IgD-negative memory B cell (primary cell): ENCODE measurements around the gene UBE2D2. TPM values are rescaled to one million over a fixed set of nuclear protein-coding genes. Genes with fewer than 3 reads are reported as not detected.
"Not testable (repeated sequence)": the region's sequence is repeated elsewhere in the genome, so short reads cannot be mapped to it uniquely, and the experiment has no call there.

Source experiments
- H3K27ac Mint-ChIP-seq, 3 donors: one replicate each; pipeline ENCODE4 v1.8.0; 2020 to 2022; ENCODE audit warnings: mild to moderate bottlenecking in 3 of 3, mixed read lengths in 3 of 3, moderate library complexity in 1 of 3
- H3K27me3 Mint-ChIP-seq: one replicate; pipeline ENCODE4 v1.8.0; 2021; ENCODE audit warnings: mixed read lengths
- H3K36me3 Mint-ChIP-seq: one replicate; pipeline ENCODE4 v1.8.0; 2020; ENCODE audit warnings: mild to moderate bottlenecking, mixed read lengths
- H3K4me1 Mint-ChIP-seq, 3 donors: one replicate each; pipeline ENCODE4 v1.8.0; 2020 to 2022; ENCODE audit warnings: mixed read lengths in 3 of 3, mild to moderate bottlenecking in 1 of 3
- H3K4me3 Mint-ChIP-seq, 4 donors: one replicate each; pipeline ENCODE4 v1.8.0; 2020 to 2022; ENCODE audit warnings: mild to moderate bottlenecking in 4 of 4, mixed read lengths in 4 of 4, moderate library complexity in 3 of 4
- H3K9me3 Mint-ChIP-seq, 3 donors: one replicate each; pipeline ENCODE4 v1.8.0; 2020 to 2021; ENCODE audit warnings: mixed read lengths in 3 of 3, mild to moderate bottlenecking in 1 of 3
- polyA plus RNA-seq: library from polyadenylated mRNA; unstranded; fragments of 300-500 nt; fragmentation: Illumina TruSeq; gene quantifications from one replicate; pipeline ENCODE4 v1.2.3, GENCODE V29; 2021

UBE2D2 gene
- polyA plus RNA-seq = 313 TPM

DNA sequence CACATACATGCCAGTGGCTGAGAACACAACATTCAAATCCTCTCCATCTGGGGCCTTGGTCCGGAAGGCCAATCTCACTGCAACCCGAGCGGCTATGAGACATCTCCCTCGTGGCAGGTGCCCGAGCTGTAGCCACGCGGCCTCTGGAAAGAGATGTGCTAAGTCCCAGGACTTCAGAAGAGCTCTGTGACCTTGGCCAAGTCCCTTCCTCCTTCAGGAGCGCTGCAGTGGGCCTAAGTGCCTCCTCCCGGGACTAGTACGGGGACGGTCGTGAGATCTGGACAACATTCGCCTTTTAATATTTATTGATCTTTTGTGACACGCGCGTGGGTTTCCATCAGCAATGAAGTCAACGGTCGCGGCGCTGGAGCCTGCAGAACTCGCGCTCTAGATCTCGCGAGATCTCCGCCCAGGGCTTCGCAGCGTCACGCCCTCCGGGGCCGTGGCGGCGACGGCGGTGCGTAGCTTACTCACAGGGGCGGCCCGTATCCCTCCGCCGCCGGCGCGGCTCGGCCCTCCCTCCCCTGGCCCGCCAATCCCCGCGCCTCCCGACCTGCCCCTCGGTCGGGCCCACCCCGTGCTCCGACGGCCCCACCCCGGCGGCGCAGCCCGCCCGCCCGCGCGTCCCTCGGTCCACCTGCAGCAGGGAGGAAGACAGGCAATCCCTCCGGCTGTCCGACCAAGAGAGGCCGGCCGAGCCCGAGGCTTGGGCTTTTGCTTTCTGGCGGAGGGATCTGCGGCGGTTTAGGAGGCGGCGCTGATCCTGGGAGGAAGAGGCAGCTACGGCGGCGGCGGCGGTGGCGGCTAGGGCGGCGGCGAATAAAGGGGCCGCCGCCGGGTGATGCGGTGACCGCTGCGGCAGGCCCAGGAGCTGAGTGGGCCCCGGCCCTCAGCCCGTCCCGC lies at the start of gene UBE2D2:
UBE2D2 (plus strand) TSS at position 588 of the 903 bp plus-strand sequence. CDS start 453 bp downstream, outside the sequence.
- no peaks in the 10 kb centered on the region for H3K9me3 Mint-ChIP-seq
- H3K36me3 Mint-ChIP-seq = no peaks in the 10 kb centered on the region
- peaks cover 22 to 24% (median 23%) of the 10 kb centered on the region in 3 donors for H3K4me1 Mint-ChIP-seq
- H3K27ac Mint-ChIP-seq = peak within 1 kb of the TSS; percentile 77 to 97 (median 95)
- H3K4me3 Mint-ChIP-seq = peak within 1 kb of the TSS; percentile 88 to 100 (median 96)
- no peaks in the 10 kb centered on the region for H3K27me3 Mint-ChIP-seq

DNA sequence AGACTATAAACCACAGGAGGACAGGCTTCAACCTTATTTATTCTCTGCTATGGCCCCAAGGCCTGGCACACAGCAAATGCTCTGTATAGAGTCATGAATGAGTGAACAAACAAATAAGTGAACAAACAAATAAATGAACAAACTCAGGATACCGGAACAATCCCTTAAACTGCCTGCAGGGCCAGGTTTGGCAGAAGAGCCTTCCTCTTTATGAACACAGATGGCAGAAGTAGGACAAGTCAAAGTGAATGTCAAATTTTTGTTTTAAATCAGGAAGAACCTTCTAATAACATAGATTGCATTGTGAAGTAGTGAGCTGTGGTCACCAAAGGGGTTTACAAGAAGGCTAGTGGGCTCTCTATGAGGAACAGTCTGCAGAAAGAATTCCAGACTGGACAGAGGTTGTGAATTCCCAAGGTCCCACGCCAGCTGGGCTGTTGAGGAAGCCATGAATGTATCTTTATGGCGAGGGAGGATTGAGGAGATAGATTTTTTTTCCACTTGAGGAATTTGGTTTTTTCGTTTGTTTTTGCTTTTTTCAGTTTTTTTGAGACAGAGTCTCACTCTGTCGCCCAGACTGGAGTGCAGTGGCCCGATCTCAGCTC lies 48.3 kb upstream of the UBE2D2 start:
- Mint-ChIP-seq H3K36me3 (no peaks in the 10 kb centered on the region), H3K4me3 (peak overlapping the region in 1 of 4 donors; percentile 63), H3K9me3 (no peaks in the 10 kb centered on the region), H3K4me1 (peaks cover 11 to 16% (median 11%) of the 10 kb centered on the region in 3 donors), H3K27me3 (no peaks in the 10 kb centered on the region), H3K27ac (no peak overlapping the region)

DNA sequence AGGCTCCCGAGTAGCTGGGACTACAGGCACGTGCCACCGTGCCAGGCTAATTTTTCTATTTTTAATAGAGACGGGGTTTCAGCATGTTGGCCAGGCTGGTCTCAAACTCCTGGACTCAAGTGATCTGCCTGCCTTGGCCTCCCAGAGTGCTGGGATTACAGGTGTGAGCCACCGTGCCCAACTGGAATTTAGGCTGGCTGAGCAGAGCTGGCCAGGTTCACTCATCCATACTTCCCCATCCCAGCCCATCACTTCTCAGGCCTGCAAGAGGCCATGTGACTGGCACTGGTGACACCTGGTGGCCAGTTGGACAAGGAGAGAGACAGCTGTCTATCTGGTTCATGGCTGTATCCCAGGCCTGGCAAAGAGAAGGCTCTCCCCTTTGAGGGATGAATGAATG lies 47.7 kb upstream of the UBE2D2 start:
- not testable (repeated sequence) for H3K9me3 Mint-ChIP-seq, H3K36me3 Mint-ChIP-seq, H3K27me3 Mint-ChIP-seq
- Mint-ChIP-seq H3K4me1 (peaks cover 13 to 18% (median 15%) of the 10 kb centered on the region in 3 donors), H3K4me3 (peak overlapping the region in 1 of 4 donors; percentile 63), H3K27ac (peak overlapping the region in 1 of 3 donors; percentile 87)

DNA sequence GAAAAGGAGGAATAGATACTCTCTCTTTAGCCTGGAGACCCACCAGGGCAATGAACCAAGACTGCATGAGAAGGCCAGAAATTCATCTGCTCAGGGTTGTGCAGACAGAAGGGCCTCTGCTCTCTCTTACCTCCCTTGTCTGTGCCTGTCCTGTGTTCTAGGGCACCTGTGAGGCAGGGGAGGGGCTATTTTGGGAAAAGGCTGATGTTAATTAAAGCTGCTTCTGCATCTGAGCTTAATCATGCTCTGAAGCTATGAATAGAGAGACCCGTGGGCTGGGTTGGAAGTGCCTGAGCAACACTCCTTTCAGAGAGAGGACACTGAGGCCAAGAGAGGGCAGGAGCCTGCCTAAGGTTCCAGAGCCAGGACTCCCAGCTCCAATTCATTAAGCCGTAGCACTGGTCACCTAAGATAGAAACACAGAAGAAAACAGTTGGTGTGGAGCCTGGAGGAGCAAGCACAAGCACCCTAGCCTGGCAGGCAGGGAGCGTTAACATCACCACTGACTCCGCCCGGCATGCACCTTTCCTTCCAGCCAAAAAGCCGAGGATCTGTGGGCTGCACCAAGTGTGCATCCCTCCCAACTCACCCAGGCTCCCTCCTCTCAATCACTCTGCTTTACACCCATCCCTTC lies 47.2 kb upstream of the UBE2D2 start:
- no peaks in the 10 kb centered on the region for H3K9me3 Mint-ChIP-seq
- H3K27me3 Mint-ChIP-seq = no peaks in the 10 kb centered on the region
- peaks cover 15 to 23% (median 19%) of the 10 kb centered on the region in 3 donors for H3K4me1 Mint-ChIP-seq
- peak overlapping the region in 1 of 3 donors; percentile 87 for H3K27ac Mint-ChIP-seq
- no peaks in the 10 kb centered on the region for H3K36me3 Mint-ChIP-seq
- peak overlapping the region in 1 of 4 donors; percentile 63 for H3K4me3 Mint-ChIP-seq

DNA sequence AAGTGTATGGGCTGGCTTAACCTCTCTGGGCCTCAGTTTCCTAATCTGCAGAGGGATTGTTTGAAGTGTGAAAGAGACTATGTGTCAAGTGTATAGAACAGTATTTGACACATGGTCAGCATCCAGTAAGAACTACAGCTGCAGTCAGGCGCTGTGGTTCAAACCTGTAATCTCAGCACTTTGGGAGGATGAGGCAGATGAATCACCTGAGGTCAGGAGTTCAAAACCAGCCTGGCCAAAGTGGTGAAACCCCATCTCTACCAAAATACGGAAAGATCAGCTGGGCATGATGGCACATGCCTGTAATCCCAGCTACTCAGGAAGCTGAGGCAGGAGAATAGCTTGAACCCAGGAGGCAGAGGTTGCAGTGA lies 46.7 kb upstream of the UBE2D2 start:
- no peak overlapping the region for H3K27ac Mint-ChIP-seq
- peaks cover 16 to 24% (median 19%) of the 10 kb centered on the region in 3 donors for H3K4me1 Mint-ChIP-seq

DNA sequence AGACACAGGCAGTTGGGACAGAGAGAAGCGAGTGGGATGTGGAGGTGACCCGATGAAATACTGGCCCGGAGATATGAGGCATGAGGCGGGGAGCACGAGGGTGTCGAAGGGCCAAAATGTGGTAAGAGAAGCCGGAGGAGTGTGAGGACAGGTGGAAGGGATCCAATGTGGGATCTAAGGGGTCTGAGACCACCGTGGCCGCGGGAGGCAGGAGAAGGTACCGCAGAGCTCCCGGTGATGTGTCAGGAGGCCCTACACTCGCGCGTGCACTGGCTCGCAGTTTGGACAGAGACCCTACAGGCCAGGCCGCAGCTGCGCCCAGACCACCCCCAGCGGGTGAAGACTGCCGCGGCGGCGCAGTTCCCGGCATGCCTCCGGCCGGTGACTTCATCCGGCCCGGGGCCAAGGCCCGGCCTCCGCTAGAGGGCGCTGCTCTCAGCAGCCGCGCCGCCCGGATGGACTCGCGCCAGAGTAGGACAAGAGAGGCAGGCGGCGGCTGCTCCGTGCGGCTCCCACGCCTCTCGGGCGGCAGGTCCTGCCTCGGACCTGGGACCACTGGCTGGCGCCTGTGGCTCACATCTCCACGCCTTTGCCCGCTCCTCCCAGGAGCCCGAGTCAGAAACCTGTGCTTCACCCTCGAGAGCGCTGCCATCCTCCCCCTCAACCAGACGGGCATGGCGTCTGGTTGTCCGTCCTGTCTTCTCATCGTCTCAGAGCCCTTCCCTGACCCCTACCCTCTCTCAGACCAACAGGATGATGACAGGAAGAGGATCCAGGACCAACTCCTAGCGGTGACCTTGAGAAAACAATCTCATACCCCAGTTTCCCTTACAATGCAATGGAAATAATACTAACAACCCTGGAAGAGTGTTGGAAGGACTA lies 43.2 kb upstream of the UBE2D2 start:
- H3K27ac Mint-ChIP-seq = peak overlapping the region; percentile 55 to 97 (median 95)
- peaks cover 9 to 14% (median 14%) of the 10 kb centered on the region in 3 donors for H3K4me1 Mint-ChIP-seq
- H3K27me3 Mint-ChIP-seq = no peaks in the 10 kb centered on the region
- peak overlapping the region; percentile 85 to 97 (median 94) for H3K4me3 Mint-ChIP-seq
- H3K9me3 Mint-ChIP-seq = no peaks in the 10 kb centered on the region
- peaks cover 4% of the 10 kb centered on the region for H3K36me3 Mint-ChIP-seq

More for the DNA sequence above, 46.7 kb upstream of the UBE2D2 start:
- Mint-ChIP-seq H3K4me3 (peak overlapping the region in 1 of 4 donors; percentile 63), H3K9me3 (no peaks in the 10 kb centered on the region), H3K27me3 (no peaks in the 10 kb centered on the region), H3K36me3 (no peaks in the 10 kb centered on the region)

DNA sequence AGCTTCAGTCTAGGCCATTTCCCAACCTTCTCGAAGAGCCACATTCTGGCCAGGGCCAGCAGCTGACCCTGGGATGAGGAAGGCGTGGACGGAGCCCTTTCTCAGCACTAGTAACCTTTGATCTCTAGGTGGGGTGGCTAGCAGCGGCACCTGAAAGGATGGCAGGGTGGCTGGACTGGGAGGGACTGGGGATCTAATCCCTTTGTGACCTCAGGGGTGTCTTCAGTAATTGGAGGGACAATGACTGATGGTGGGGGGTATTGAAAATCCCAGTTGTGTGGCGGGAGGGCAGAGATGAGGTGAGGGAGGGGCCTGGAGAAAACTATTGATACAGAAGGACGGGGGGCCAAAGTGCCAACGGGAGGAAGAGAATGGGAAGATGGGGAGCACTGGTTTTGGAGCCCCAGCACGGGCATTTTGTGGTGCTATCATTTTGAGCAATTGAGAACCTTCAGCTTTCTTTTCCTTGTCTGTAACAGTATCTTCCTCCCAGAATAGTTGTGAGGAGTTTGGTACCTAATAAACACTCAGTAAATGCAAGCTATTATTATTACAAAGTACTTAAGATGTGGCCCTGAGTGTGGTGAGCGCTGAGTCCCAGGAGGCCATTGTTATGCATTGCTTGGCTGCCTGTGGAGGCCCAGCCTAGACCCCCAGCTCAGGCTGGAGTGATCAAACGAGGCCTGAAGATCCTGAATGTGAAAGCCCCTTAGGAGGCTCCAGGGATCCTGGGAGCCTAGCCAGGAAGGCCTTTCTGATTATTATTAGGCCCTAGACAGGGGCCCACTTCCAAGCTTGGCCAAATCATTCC lies 37.3 kb upstream of the UBE2D2 start:
- Mint-ChIP-seq H3K4me3 (peak overlapping the region in 1 of 4 donors; percentile 58), H3K4me1 (peaks cover 11 to 19% (median 12%) of the 10 kb centered on the region in 3 donors), H3K27ac (no peak overlapping the region), H3K27me3 (no peaks in the 10 kb centered on the region), H3K9me3 (no peaks in the 10 kb centered on the region), H3K36me3 (peaks cover 7% of the 10 kb centered on the region)

DNA sequence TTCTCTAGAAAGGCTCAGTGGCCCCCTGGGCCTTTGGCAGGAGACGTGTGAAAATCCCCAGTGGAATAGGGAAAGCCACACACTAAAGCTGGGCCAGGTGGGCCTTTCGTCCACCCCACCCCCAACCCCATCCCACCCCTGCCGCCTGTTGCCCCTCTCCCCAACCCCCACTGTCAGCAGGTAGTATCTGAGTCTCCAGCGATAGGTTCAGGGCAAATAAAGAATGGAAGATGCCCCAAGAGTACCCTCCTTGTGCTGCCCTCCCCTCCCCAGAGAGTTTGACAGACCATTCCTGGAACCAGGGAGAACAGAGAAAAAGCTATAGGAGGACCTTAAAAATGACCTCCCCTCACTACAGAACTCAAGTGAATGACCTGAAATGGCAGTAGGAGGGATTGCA lies 36.7 kb upstream of the UBE2D2 start:
- H3K4me3 Mint-ChIP-seq = peak overlapping the region in 1 of 4 donors; percentile 61

DNA sequence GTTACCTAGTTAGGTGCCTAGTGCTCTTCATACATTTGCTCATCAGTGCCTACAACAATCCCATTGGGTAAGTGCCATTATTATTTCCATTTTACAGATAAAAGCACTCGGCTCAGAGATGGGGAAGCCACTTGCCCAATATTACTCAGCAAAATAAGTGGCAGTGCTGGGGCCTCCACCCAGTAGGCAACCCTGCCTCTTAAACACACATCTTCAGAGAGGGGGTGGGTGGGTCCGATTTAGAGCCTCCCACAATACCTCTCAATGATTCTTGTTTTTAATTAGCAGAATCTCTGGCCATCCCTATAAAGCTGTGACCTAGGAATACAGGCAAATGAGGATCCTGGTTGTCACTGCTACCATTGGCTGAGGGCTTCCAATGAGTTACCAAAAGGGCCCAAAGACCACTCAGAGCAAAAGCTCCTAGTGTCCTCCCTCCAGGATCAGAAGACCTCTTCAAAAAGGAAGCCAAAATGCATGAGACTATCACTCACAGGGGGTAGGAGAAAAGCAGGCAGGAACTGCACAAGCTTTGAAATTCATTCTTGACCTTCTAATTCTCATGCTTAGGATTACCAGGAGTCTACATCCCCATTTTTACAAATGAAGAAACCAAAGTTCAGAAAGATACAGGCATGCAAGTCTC lies 36.1 kb upstream of the UBE2D2 start:
- Mint-ChIP-seq H3K9me3 (no peaks in the 10 kb centered on the region), H3K36me3 (peaks cover 7% of the 10 kb centered on the region), H3K4me3 (peak overlapping the region in 1 of 4 donors; percentile 40), H3K27ac (peak overlapping the region in 2 of 3 donors; percentile 19 to 91), H3K4me1 (peaks cover 9 to 18% (median 11%) of the 10 kb centered on the region in 3 donors), H3K27me3 (no peaks in the 10 kb centered on the region)

More for the DNA sequence above, 36.7 kb upstream of the UBE2D2 start:
- Mint-ChIP-seq H3K36me3 (peaks cover 7% of the 10 kb centered on the region), H3K9me3 (no peaks in the 10 kb centered on the region), H3K4me1 (peaks cover 9 to 18% (median 11%) of the 10 kb centered on the region in 3 donors), H3K27me3 (no peaks in the 10 kb centered on the region), H3K27ac (no peak overlapping the region)

DNA sequence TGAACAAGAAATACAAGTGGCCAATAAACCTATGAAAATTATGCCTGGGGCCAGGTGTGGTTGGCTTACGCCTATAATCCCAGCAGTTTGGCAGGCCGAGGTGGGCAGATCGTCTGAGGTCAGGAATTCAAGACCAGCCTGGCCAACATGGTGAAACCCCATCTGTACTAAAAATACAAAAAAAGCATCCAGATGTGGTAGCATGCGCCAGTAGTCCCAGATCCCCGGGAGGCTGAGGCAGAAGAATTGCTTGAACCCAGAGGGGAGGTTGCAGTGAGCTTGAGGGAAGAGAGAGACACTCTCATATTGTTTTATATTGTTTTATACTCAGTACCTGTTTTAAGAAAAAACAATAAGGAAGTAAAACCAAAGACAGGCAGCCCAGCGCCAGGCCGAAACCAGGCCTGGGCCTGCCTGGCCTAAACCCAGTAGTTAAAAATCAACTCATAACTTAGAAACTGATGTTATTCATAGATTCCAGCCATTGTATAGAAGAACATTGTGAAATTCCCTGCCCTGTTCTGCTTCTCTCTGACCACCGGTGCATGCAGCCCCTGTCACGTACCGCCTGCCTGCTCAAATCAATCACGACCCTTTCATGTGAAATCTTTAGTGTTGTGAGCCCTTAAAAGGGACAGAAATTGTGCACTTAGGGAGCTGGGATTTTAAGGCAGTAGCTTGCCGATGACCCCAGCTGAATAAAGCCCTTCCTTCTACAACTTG lies 35.4 kb upstream of the UBE2D2 start:
- not testable (repeated sequence) for H3K36me3 Mint-ChIP-seq, H3K9me3 Mint-ChIP-seq, H3K27me3 Mint-ChIP-seq
- Mint-ChIP-seq H3K27ac (peak overlapping the region; percentile 19 to 91 (median 88)), H3K4me1 (peaks cover 9 to 18% (median 11%) of the 10 kb centered on the region in 3 donors), H3K4me3 (peak overlapping the region; percentile 13 to 88 (median 50))

DNA sequence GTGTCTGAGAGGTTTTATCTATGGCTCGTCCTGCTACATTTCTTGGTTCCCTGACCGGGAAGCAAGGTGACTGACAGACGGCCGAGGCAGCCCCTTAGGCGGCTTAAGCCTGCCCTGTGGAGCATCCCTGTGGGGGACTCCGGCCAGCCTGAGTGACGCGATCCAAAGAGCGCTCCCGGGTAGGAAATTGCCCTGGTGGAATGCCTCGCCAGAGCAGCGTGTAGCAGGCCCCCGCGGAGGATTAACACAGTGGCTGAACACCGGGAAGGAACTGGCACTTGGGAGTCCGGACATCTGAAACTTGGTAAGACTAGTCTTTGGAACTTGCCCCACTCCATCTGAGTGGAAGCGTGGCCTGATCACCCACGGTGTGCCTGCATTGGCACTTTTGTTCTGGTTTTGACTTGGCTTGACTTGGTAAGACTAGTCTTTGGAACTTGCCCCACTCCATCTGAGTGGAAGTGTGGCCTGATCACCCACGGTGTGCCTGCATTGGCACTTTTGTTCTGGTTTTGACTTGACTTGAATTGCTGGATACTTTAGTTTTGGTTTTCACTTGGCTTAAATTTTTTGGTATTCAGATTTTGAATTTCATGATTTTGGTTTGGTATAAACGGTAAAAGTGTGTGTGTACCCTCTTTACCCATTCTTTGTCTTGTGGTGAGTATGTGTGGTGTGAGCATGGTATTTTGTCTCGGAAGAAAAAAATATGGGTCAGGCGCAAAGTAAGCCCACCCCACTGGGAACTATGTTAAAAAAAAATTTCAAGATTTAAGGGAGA lies 34.6 kb upstream of the UBE2D2 start:
- Mint-ChIP-seq H3K4me1 (peaks cover 9 to 18% (median 11%) of the 10 kb centered on the region in 3 donors), H3K4me3 (peak overlapping the region in 1 of 4 donors; percentile 88), H3K27ac (peak overlapping the region in 2 of 3 donors; percentile 19 to 91)
- not testable (repeated sequence) for H3K36me3 Mint-ChIP-seq, H3K9me3 Mint-ChIP-seq, H3K27me3 Mint-ChIP-seq

DNA sequence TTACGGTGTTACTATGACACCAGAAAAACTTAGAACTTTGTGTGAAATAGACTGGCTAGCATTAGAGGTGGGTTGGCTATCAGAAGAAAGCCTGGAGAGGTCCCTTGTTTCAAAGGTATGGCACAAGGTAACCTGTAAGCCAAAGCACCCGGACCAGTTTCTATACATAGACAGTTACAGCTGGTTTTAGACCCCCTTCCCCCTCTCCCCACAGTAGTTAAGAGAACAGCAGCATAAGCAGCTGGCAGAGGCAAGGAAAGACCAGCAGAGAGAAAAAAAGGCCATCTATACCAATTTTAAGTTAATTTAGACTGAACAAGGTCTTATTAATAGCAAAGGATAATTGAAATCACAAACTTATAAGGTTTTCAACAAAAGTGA lies 34.1 kb upstream of the UBE2D2 start:
- H3K4me1 Mint-ChIP-seq = peaks cover 9 to 18% (median 11%) of the 10 kb centered on the region in 3 donors
- not testable (repeated sequence) for H3K4me3 Mint-ChIP-seq, H3K36me3 Mint-ChIP-seq, H3K27me3 Mint-ChIP-seq, H3K27ac Mint-ChIP-seq, H3K9me3 Mint-ChIP-seq
